B cell (primary cell): Measurements from ENCODE around the gene PARVA. TPM values are rescaled to one million over a fixed set of nuclear protein-coding genes. Genes with fewer than 3 reads are reported as not detected.

Experiments
- ATAC-seq: fragments of 200-7000 bp; cut with Tn5 transposase; one replicate; pipeline ENCODE4 v1.10.0; 2021; ENCODE audit warnings: low read depth, mild to moderate bottlenecking, moderate number of reproducible peaks, moderate library complexity
- CTCF ChIA-PET: fragments of 350-600 bp; sonication (Branson Sonifier 250); formaldehyde crosslinking; loops from one replicate; lab custom pipeline; 2021; ENCODE audit warnings: antibody characterized with exemption, inconsistent platforms; lab: Charles Lee
- POLR2A ChIA-PET: fragments of 350-600 bp; sonication (Branson Sonifier 250); formaldehyde crosslinking; loops from one replicate; lab custom pipeline; 2021; ENCODE audit warnings: antibody characterized with exemption; lab: Charles Lee
- DNase-seq: peaks from one replicate; pipeline ENCODE4 v3.0.0; 2013
- H2AFZ ChIP-seq: 2 replicates; pipeline ENCODE4 v1.6.1; 2012; ENCODE audit warnings: mild to moderate bottlenecking, low read depth, low read length; ENCODE audit not compliant: insufficient read depth, poor library complexity, severe bottlenecking
- H3K27ac ChIP-seq, 2 donors: 1 replicate in 1 of 2; 2 replicates in 1 of 2; pipeline ENCODE4 v1.5.1; 2012 to 2013; ENCODE audit warnings: low read length in 2 of 2, mild to moderate bottlenecking in 2 of 2, moderate library complexity in 1 of 2
- H3K27me3 ChIP-seq, 4 experiments: fragments of 200-600 bp in 1 of 4; sonication (generic) in 1 of 4; replicated peaks in 1 of 4; 1 replicate in 2 of 4; 2 replicates in 2 of 4; pipeline versions ENCODE4 v1.6.1 to v1.7.0; 2013 to 2016; ENCODE audit warnings: low read length in 3 of 4, mild to moderate bottlenecking in 2 of 4, mixed read lengths in 1 of 4, moderate library complexity in 1 of 4; ENCODE audit not compliant: insufficient read depth in 4 of 4, control insufficient read depth in 3 of 4; ENCODE audit errors: control extremely low read depth in 1 of 4
- H3K36me3 ChIP-seq, 2 experiments: replicated peaks in 1 of 2; 1 replicate in 1 of 2; 2 replicates in 1 of 2; pipeline versions ENCODE4 v1.6.1 to v1.7.1; 2013; ENCODE audit warnings: low read length in 1 of 2; ENCODE audit not compliant: insufficient read depth in 2 of 2, control insufficient read depth in 1 of 2; ENCODE audit errors: control extremely low read depth in 1 of 2, extremely low read depth in 1 of 2
- H3K4me1 ChIP-seq, 2 donors: fragments of 200-600 bp in 1 of 2; sonication (generic) in 1 of 2; 1 replicate in 1 of 2; 2 replicates in 1 of 2; pipeline versions ENCODE4 v1.5.1 to v1.6.1; 2013 to 2017; ENCODE audit warnings: low read length in 2 of 2; ENCODE audit not compliant: control insufficient read depth in 2 of 2, insufficient read depth in 2 of 2
- H3K4me2 ChIP-seq: replicated peaks from 2 replicates; pipeline ENCODE3; 2012; ENCODE audit warnings: mild to moderate bottlenecking, low read depth, low read length; ENCODE audit not compliant: poor library complexity, severe bottlenecking
- H3K4me3 ChIP-seq, 5 experiments: fragments of 200-600 bp in 1 of 5; sonication (generic) in 1 of 5; 1 replicate in 3 of 5; 2 replicates in 2 of 5; pipeline versions ENCODE4 v1.5.1 to v1.7.0; 2011 to 2016; ENCODE audit warnings: low read length in 4 of 5, mild to moderate bottlenecking in 4 of 5, low read depth in 2 of 5, control low read depth in 1 of 5, moderate library complexity in 1 of 5; ENCODE audit not compliant: insufficient read depth in 1 of 5; ENCODE audit errors: control extremely low read depth in 1 of 5, extremely low read depth in 1 of 5
- H3K79me2 ChIP-seq: fragments of 200-600 bp; sonication (generic); one replicate; pipeline ENCODE4 v1.6.0; 2016; ENCODE audit warnings: low read length; ENCODE audit not compliant: control insufficient read depth, insufficient read depth
- H3K9ac ChIP-seq: fragments of 200-600 bp; sonication (generic); 2 replicates; pipeline ENCODE4 v1.6.1; 2017; ENCODE audit warnings: mild to moderate bottlenecking, low read length, moderate library complexity
- H3K9me3 ChIP-seq, 3 donors: one replicate each; pipeline versions ENCODE4 v1.6.1 to v1.7.1; 2013; ENCODE audit warnings: low read length in 2 of 3; ENCODE audit not compliant: control insufficient read depth in 2 of 3, insufficient read depth in 1 of 3; ENCODE audit errors: control extremely low read depth in 1 of 3
- H4K20me1 ChIP-seq: 2 replicates; pipeline ENCODE4 v1.6.0; 2012; ENCODE audit warnings: mild to moderate bottlenecking, low read length; ENCODE audit not compliant: insufficient read depth, control insufficient read depth, poor library complexity, severe bottlenecking
- H3K27ac Mint-ChIP-seq: one replicate; pipeline ENCODE4 v1.8.0; 2021; ENCODE audit warnings: mixed read lengths
- H3K27me3 Mint-ChIP-seq: one replicate; pipeline ENCODE4 v1.8.0; 2021; ENCODE audit warnings: mixed read lengths
- H3K4me1 Mint-ChIP-seq: one replicate; pipeline ENCODE4 v1.8.0; 2021; ENCODE audit warnings: mixed read lengths
- H3K4me3 Mint-ChIP-seq: one replicate; pipeline ENCODE4 v1.8.0; 2021; ENCODE audit warnings: mixed read lengths
- H3K9me3 Mint-ChIP-seq: one replicate; pipeline ENCODE4 v1.8.0; 2022; ENCODE audit warnings: mixed read lengths; ENCODE audit not compliant: insufficient read depth
- CTCF ChIP-seq: fragments of 200-600 bp; IDR thresholded peaks from one replicate; pipeline ENCODE4 v1.8.0; 2022; ENCODE audit warnings: antibody characterized with exemption, mild to moderate bottlenecking
- EZH2 ChIP-seq: IDR thresholded peaks from 2 replicates; pipeline ENCODE4 v1.6.1; 2012; ENCODE audit warnings: borderline replicate concordance, low read depth, mild to moderate bottlenecking, moderate library complexity, low read length; ENCODE audit not compliant: insufficient read depth, poor library complexity, severe bottlenecking
- WGBS: methylation state at CpG from one replicate; pipeline ENCODE4 v1.1.5; 2013; ENCODE audit warnings: missing lambda C conversion rate; ENCODE audit not compliant: insufficient coverage; 5-methylcytosine and 5-hydroxymethylcytosine counted together
- intact Hi-C: fragments of 100-400 bp; cut with micrococcal nuclease; formaldehyde crosslinking; loops from one replicate; pipeline ENCODE4 v1.10.0; 2022
- polyA plus RNA-seq: library from polyadenylated mRNA; depleted of rRNA; stranded (reverse); fragments of >200 nt; gene quantifications from 2 replicates; pipeline ENCODE4 v1.2.3, GENCODE V29; 2012
- total RNA-seq, 2 donors: library from RNA; stranded (reverse); fragments of 120-200 nt in 1 of 2; gene quantifications; 1 replicate in 1 of 2; 2 replicates in 1 of 2; pipeline versions ENCODE4 v1.2.3 to v1.2.4, GENCODE V29; 2013 to 2022

PARVA gene
- total and polyA plus RNA-seq, 2 donors (not counting 1 experiment from before 2014, with no cell fraction given), result not detected

DNA sequence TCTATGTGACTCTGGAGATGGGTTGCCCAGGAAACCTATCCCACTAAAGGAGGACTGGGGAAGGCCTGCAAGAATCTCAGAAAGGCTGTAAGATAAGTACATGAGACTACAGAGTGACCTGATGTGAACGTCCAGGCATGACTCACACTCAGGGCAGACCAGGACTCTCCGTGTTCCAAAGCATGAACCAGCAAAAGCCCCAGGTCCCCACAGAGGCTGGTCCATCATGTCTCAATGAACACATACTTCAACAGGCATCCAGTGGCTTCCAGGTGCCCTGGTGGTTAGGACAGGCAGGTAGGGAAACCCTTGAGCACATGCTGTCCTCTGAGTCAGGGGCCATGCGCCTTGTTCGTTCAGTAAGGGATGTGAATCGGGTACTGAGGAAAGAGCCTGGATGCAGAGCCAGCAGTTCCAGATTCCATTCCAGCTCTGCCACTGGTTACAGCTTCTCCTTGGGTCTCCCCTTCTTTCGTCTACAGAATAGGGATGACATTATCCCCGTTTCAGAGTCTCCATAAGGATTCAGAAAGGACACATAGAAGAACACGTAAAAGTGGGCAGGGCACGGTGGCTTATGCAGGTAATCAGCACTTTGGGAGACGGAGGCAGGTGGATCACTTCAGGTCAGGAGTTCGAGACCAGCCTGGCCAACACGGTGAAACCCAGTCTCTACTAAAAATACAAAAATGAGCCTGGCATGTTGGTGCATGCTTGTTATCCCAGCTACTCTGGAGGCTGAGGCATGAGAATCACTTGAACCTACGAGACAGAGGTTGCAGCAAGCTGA is 167.8 kb downstream of the PARVA start:
- no peaks in the 10 kb centered on the region for H3K27me3 Mint-ChIP-seq
- Histone ChIP-seq H3K4me2 (no peak overlapping the region), H3K4me3 (no peak overlapping the region), H3K27ac (no peak overlapping the region), H3K9me3 (peaks cover 0 to 6% (median 0%) of the 10 kb centered on the region in 3 donors), H3K4me1 (no peaks in the 10 kb centered on the region), H3K79me2 (no peaks in the 10 kb centered on the region), H3K9ac (no peak overlapping the region), H2AFZ (no peak overlapping the region), H3K36me3 (no peaks in the 10 kb centered on the region), H4K20me1 (no peaks in the 10 kb centered on the region), H3K27me3 (peaks cover 0 to 4% (median 0%) of the 10 kb centered on the region in 4 experiments)
- intact Hi-C loops, result no loop called here
- ChIA-PET POLR2A (no interaction called here), CTCF (no interaction called here)
- H3K4me3 Mint-ChIP-seq, result no peak overlapping the region
- no peak overlapping the region for H3K27ac Mint-ChIP-seq
- ATAC-seq (no peak), DNase-seq (no peak)
- H3K9me3 Mint-ChIP-seq, result no peaks in the 10 kb centered on the region
- 86% methylated on average over 13 of the region's 13 CpGs for WGBS
- H3K4me1 Mint-ChIP-seq, result no peaks in the 10 kb centered on the region
- TF ChIP-seq EZH2, result no peak
- TF ChIP-seq CTCF, result no peak

DNA sequence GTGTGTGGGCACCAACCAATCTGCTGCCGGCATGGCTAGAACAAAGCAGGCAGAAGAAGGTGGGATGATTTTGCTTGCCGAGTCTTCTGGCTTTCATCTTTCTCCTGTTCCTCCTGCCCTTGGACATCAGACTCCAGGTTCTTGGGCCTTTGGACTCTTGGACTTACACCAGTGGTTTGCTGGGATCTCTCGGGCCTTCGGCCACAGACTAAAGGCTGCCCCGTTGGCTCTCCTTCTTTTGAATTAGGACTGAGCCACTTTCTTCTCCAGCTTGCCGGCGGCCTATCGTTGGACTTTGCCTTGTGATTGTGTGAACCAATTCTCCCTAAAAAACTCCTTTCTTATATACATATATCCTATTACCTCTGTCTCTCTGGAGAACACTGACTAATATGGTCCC is 168.8 kb downstream of the PARVA start:
- POLR2A ChIA-PET, result no interaction called here
- no peak overlapping the region for H3K4me3 Mint-ChIP-seq
- H3K27ac ChIP-seq, result no peak overlapping the region
- TF ChIP-seq CTCF (no peak), EZH2 (no peak)
- 99% methylated on average over 8 of the region's 8 CpGs for WGBS
- H3K27me3 Mint-ChIP-seq, result no peaks in the 10 kb centered on the region
- no peaks in the 10 kb centered on the region for H4K20me1 ChIP-seq
- no peaks in the 10 kb centered on the region for H3K4me1 Mint-ChIP-seq
- H3K9me3 ChIP-seq, result peaks cover 0 to 5% (median 0%) of the 10 kb centered on the region in 3 donors
- intact Hi-C loops, result no loop called here
- no peaks in the 10 kb centered on the region for H3K79me2 ChIP-seq
- DNase-seq (no peak), ATAC-seq (no peak)
- peaks cover 0 to 4% (median 0%) of the 10 kb centered on the region in 4 experiments for H3K27me3 ChIP-seq
- no peak overlapping the region for H3K9ac ChIP-seq
- no peak overlapping the region for H2AFZ ChIP-seq
- no peak overlapping the region for H3K4me2 ChIP-seq
- no peak overlapping the region for H3K4me3 ChIP-seq
- H3K27ac Mint-ChIP-seq, result no peak overlapping the region
- H3K36me3 ChIP-seq, result no peaks in the 10 kb centered on the region
- CTCF ChIA-PET, result no interaction called here
- no peaks in the 10 kb centered on the region for H3K9me3 Mint-ChIP-seq
- no peaks in the 10 kb centered on the region for H3K4me1 ChIP-seq
